ENCODE results near the gene ODF2L.

- no peak for TF ChIP-seq MLX (CRISPR knock-in tag; conservative IDR thresholded peaks at IDR 0.05)
- TF ChIP-seq SP2 (IDR thresholded peaks at IDR 0.05; ENCODE audit: extremely low read depth, low read depth, low read length, poor library complexity, severe bottlenecking), result no peak
- TF ChIP-seq IRF9 (tag; IDR thresholded peaks at IDR 0.05), result no peak
- TF ChIP-seq CTCF (IDR thresholded peaks at IDR 0.05 in 2 of 3, conservative IDR thresholded peaks at IDR 0.05 in 1 of 3; ENCODE audit: insufficient read depth in 2 of 3, low read depth in 1 of 3, low read length in 3 of 3), result no peak
- no peak for TF ChIP-seq ZNF146 (CRISPR knock-in tag; IDR thresholded peaks at IDR 0.05; ENCODE audit: unreplicated experiment)
- TF ChIP-seq ZNF274 (IDR thresholded peaks at IDR 0.05; ENCODE audit: borderline replicate concordance, low read depth, low read length), result no peak
- no peak for TF ChIP-seq POLR2AphosphoS5 (IDR thresholded peaks at IDR 0.05; ENCODE audit: control insufficient read depth, insufficient read depth, low read depth, low read length)
- TF ChIP-seq GABPA (tag; conservative IDR thresholded peaks at IDR 0.05; ENCODE audit: low read depth), result no peak
- TF ChIP-seq FOS (IDR thresholded peaks at IDR 0.05; ENCODE audit: extremely low read depth, insufficient read length), result no peak
Measured at GRCh38 chr1:86441581-86441980, 45.5 kb upstream of the ODF2L start.
